Panc1 (cell line): Measurements from ENCODE around the gene P2RX1. TPM values are rescaled to one million over a fixed set of nuclear protein-coding genes. Genes with fewer than 3 reads are reported as not detected.

Experiments used
- ATAC-seq: fragments of 200-7000 bp; cut with Tn5 transposase; 2 replicates; pipeline ENCODE4 v1.9.1; 2020; ENCODE audit warnings: mild to moderate bottlenecking, moderate library complexity
- BruUV-seq: library from RNA; stranded (reverse); fragments of 400-500 nt; replicated peaks from 2 replicates; lab custom pipeline; 2021; lab: Mats Ljungman, UMichigan
- CTCF ChIA-PET: fragments of 300-600 bp; sonication (Branson Sonifier 250); formaldehyde crosslinking; loops from one replicate; lab custom pipeline; 2022; ENCODE audit warnings: antibody characterized with exemption; lab: Charles Lee
- POLR2A ChIA-PET: fragments of 300-600 bp; sonication (Branson Sonifier 250); formaldehyde crosslinking; loops from one replicate; lab custom pipeline; 2022; ENCODE audit warnings: antibody characterized with exemption; lab: Charles Lee
- DNase-seq: peaks from one replicate; pipeline ENCODE4 v3.0.0-alpha.2; 2010; ENCODE audit warnings: low read depth, low spot score
- H3K27ac ChIP-seq: 2 replicates; pipeline ENCODE4 v1.5.1; 2011; ENCODE audit warnings: mild to moderate bottlenecking, low read length, inconsistent platforms
- H3K27me3 ChIP-seq: fragments of 200-500 bp; sonication (Bioruptor generic); 2 replicates; pipeline ENCODE4 v1.6.0; 2014; ENCODE audit warnings: low read length, inconsistent platforms; ENCODE audit not compliant: control insufficient read depth, insufficient read depth
- H3K36me3 ChIP-seq: fragments of 200-500 bp; sonication (Bioruptor generic); 2 replicates; pipeline ENCODE4 v1.5.1; 2014; ENCODE audit warnings: inconsistent platforms, mild to moderate bottlenecking, low read length, moderate library complexity; ENCODE audit not compliant: control insufficient read depth, insufficient read depth
- H3K4me1 ChIP-seq: 2 replicates; pipeline ENCODE4 v1.5.1; 2011; ENCODE audit warnings: inconsistent platforms, mild to moderate bottlenecking, low read length, moderate library complexity; ENCODE audit not compliant: control insufficient read depth, insufficient read depth
- H3K4me3 ChIP-seq, 2 experiments: 2 replicates each; pipeline ENCODE4 v1.5.1; 2011 to 2012; ENCODE audit warnings: low read depth in 2 of 2, low read length in 2 of 2, mild to moderate bottlenecking in 2 of 2, inconsistent platforms in 1 of 2, moderate library complexity in 1 of 2
- H3K9me3 ChIP-seq: fragments of 200-500 bp; sonication (Bioruptor generic); 2 replicates; pipeline ENCODE4 v1.5.1; 2014; ENCODE audit warnings: low read depth, mild to moderate bottlenecking, inconsistent platforms, low read length, moderate library complexity; ENCODE audit not compliant: control insufficient read depth, insufficient read depth
- POLR2AphosphoS5 ChIP-seq: IDR thresholded peaks from 2 replicates; pipeline ENCODE4 v1.6.1; 2012; ENCODE audit warnings: mild to moderate bottlenecking, low read depth, low read length, moderate library complexity
- SIN3A ChIP-seq: IDR thresholded peaks from 2 replicates; pipeline ENCODE4 v1.6.1; 2012; ENCODE audit warnings: low read depth, mild to moderate bottlenecking, low read length, moderate library complexity, borderline replicate concordance; ENCODE audit not compliant: insufficient read depth
- TCF7L2 ChIP-seq: IDR thresholded peaks from 2 replicates; pipeline ENCODE4 v1.6.1; 2011; ENCODE audit warnings: mild to moderate bottlenecking, low read depth, low read length, inconsistent platforms
- in situ Hi-C: cut with HindIII; loops from 2 replicates; pipeline ENCODE4 v1.10.0; 2016; ENCODE audit warnings: low sequenced_read_pairs, low pct_unique_long_range_greater_than_20kb
- intact Hi-C: fragments of 100-400 bp; cut with micrococcal nuclease; formaldehyde crosslinking; loops from one replicate; pipeline ENCODE4 v1.10.0; 2022; ENCODE audit not compliant: unreplicated experiment
- total RNA-seq: library from RNA; stranded (reverse); gene quantifications from one replicate; pipeline ENCODE4 v1.2.1, GENCODE V29; 2021; ENCODE audit not compliant: unreplicated experiment
- TF ChIP-seq, protein P1 (sequence below): fragments of 450-650 bp; IDR thresholded peaks from 2 replicates; pipeline ENCODE4 v1.5.1; 2017; ENCODE audit warnings: mild to moderate bottlenecking
- TF ChIP-seq, protein P2 (sequence below), 2 experiments: IDR thresholded peaks; 2 replicates each; pipeline ENCODE4 v1.6.1; 2011 to 2012; ENCODE audit warnings: low read depth in 2 of 2, control low read depth in 1 of 2, low read length in 1 of 2, mild to moderate bottlenecking in 1 of 2, moderate library complexity in 1 of 2; ENCODE audit not compliant: insufficient read depth in 1 of 2

P2RX1 gene
- total RNA-seq, 1 experiment from 2014 or later, result not detected

DNA sequence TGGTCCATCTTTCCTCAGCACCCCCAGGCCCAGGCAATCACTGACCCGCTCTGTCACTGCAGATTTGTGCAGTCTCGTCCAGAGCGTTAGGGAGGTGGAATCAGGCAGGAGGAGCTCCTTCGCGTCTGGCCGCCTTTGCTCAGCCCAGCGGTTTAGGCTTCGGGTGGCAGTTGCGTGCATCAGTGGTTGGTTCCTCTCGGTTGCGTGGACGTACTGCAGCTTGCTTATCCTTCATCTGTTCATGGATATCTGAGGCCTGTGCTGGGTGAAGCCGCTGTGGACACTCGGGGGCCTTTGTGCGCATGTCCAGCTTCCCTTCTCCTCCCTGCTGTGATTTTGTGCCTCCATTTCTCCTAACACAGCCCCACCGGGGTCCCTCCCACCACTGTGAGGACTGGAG lies 4.7 kb upstream of the P2RX1 start:
- Histone ChIP-seq H3K9me3 (no peaks in the 10 kb centered on the region), H3K4me1 (no peaks in the 10 kb centered on the region), H3K4me3 (no peak overlapping the region), H3K36me3 (no peaks in the 10 kb centered on the region), H3K27me3 (no peaks in the 10 kb centered on the region), H3K27ac (no peak overlapping the region)
- ATAC-seq, result no peak
- intact Hi-C loops (no loop called here), in situ Hi-C loops (no loop called here)
- TF ChIP-seq, protein P1, sequence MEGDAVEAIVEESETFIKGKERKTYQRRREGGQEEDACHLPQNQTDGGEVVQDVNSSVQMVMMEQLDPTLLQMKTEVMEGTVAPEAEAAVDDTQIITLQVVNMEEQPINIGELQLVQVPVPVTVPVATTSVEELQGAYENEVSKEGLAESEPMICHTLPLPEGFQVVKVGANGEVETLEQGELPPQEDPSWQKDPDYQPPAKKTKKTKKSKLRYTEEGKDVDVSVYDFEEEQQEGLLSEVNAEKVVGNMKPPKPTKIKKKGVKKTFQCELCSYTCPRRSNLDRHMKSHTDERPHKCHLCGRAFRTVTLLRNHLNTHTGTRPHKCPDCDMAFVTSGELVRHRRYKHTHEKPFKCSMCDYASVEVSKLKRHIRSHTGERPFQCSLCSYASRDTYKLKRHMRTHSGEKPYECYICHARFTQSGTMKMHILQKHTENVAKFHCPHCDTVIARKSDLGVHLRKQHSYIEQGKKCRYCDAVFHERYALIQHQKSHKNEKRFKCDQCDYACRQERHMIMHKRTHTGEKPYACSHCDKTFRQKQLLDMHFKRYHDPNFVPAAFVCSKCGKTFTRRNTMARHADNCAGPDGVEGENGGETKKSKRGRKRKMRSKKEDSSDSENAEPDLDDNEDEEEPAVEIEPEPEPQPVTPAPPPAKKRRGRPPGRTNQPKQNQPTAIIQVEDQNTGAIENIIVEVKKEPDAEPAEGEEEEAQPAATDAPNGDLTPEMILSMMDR, result no peak
- no peak for TF ChIP-seq SIN3A
- ChIA-PET POLR2A (no interaction called here), CTCF (no interaction called here)
- BruUV-seq, result no TSS peak
- DNase-seq, result no peak

- TF ChIP-seq, protein P1, result no peak
- TF ChIP-seq, protein P2, sequence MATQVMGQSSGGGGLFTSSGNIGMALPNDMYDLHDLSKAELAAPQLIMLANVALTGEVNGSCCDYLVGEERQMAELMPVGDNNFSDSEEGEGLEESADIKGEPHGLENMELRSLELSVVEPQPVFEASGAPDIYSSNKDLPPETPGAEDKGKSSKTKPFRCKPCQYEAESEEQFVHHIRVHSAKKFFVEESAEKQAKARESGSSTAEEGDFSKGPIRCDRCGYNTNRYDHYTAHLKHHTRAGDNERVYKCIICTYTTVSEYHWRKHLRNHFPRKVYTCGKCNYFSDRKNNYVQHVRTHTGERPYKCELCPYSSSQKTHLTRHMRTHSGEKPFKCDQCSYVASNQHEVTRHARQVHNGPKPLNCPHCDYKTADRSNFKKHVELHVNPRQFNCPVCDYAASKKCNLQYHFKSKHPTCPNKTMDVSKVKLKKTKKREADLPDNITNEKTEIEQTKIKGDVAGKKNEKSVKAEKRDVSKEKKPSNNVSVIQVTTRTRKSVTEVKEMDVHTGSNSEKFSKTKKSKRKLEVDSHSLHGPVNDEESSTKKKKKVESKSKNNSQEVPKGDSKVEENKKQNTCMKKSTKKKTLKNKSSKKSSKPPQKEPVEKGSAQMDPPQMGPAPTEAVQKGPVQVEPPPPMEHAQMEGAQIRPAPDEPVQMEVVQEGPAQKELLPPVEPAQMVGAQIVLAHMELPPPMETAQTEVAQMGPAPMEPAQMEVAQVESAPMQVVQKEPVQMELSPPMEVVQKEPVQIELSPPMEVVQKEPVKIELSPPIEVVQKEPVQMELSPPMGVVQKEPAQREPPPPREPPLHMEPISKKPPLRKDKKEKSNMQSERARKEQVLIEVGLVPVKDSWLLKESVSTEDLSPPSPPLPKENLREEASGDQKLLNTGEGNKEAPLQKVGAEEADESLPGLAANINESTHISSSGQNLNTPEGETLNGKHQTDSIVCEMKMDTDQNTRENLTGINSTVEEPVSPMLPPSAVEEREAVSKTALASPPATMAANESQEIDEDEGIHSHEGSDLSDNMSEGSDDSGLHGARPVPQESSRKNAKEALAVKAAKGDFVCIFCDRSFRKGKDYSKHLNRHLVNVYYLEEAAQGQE (IDR thresholded peaks at IDR 0.05; ENCODE audit: insufficient read depth in 1 of 2, low read depth in 2 of 2, low read length in 1 of 2), result no peak
- TF ChIP-seq POLR2AphosphoS5 (no peak), TCF7L2 (no peak), SIN3A (no peak)
- no peaks in the 10 kb centered on the region for H3K27me3 ChIP-seq
- H3K9me3 ChIP-seq, result no peaks in the 10 kb centered on the region
- ChIA-PET POLR2A (no interaction called here), CTCF (no interaction called here)
- ATAC-seq, result no peak
- no peak overlapping the region for H3K27ac ChIP-seq
- no peaks in the 10 kb centered on the region for H3K4me1 ChIP-seq
- no peak for DNase-seq
- H3K36me3 ChIP-seq, result no peaks in the 10 kb centered on the region
- BruUV-seq, result no TSS peak
- in situ Hi-C loops, result no loop called here
- intact Hi-C loops, result no loop called here
- no peak overlapping the region for H3K4me3 ChIP-seq
Measured at GRCh38 chr17:3919123-3919624, 2.9 kb upstream of the P2RX1 start.
